Mesenchymal stem cell (in vitro differentiated cells and primary cell): Measurements from ENCODE around the gene TIMM13.
"Not testable (repeated sequence)": the region's sequence is repeated elsewhere in the genome, so short reads cannot be mapped to it uniquely, and the experiment has no call there.

ENCODE experiments used
- DNase-seq: peaks from one replicate; pipeline ENCODE4 v3.0.0-alpha.2; 2013
- H2AFZ ChIP-seq: one replicate; pipeline ENCODE4 v1.6.1; 2013; ENCODE audit warnings: low read depth, mild to moderate bottlenecking, control low read depth, inconsistent platforms, low read length, moderate library complexity
- H2AK5ac ChIP-seq: 2 replicates; pipeline ENCODE4 v1.6.1; 2013; ENCODE audit warnings: low read length, moderate library complexity, mild to moderate bottlenecking, inconsistent platforms; ENCODE audit not compliant: severe bottlenecking
- H2BK120ac ChIP-seq: one replicate; pipeline ENCODE4 v1.6.1; 2013; ENCODE audit warnings: low read depth, mild to moderate bottlenecking, inconsistent platforms, low read length, moderate library complexity
- H2BK12ac ChIP-seq, 2 experiments: one replicate each; pipeline ENCODE4 v1.6.1; 2013; ENCODE audit warnings: inconsistent platforms in 2 of 2, low read length in 2 of 2, mild to moderate bottlenecking in 2 of 2, moderate library complexity in 2 of 2, control low read depth in 1 of 2
- H2BK15ac ChIP-seq: one replicate; pipeline ENCODE4 v1.6.1; 2013; ENCODE audit warnings: mild to moderate bottlenecking, low read depth, inconsistent platforms; ENCODE audit not compliant: poor library complexity, severe bottlenecking
- H2BK5ac ChIP-seq: 2 replicates; pipeline ENCODE4 v1.6.1; 2013; ENCODE audit warnings: low read depth, mild to moderate bottlenecking, low read length, control low read depth, inconsistent platforms; ENCODE audit not compliant: poor library complexity, severe bottlenecking
- H3K14ac ChIP-seq, 2 experiments: one replicate each; pipeline ENCODE4 v1.6.1; 2013; ENCODE audit warnings: inconsistent platforms in 2 of 2, low read length in 2 of 2, control low read depth in 1 of 2, mild to moderate bottlenecking in 1 of 2, moderate library complexity in 1 of 2
- H3K18ac ChIP-seq, 2 experiments: one replicate each; pipeline ENCODE4 v1.6.1; 2013; ENCODE audit warnings: inconsistent platforms in 2 of 2, low read length in 2 of 2, control low read depth in 1 of 2, low read depth in 1 of 2, mild to moderate bottlenecking in 1 of 2
- H3K23ac ChIP-seq, 2 experiments: one replicate each; pipeline ENCODE4 v1.6.1; 2013; ENCODE audit warnings: inconsistent platforms in 2 of 2, low read length in 2 of 2, mild to moderate bottlenecking in 2 of 2, moderate library complexity in 2 of 2, control low read depth in 1 of 2
- H3K27ac ChIP-seq: 2 replicates; pipeline ENCODE4 v1.5.1; 2013; ENCODE audit warnings: mild to moderate bottlenecking, moderate library complexity, low read length, control low read depth, inconsistent platforms; ENCODE audit not compliant: poor library complexity, severe bottlenecking
- H3K27me3 ChIP-seq, 2 experiments: 2 replicates each; pipeline versions ENCODE4 v1.6.1 to v1.7.0; 2013; ENCODE audit warnings: low read length in 2 of 2, mild to moderate bottlenecking in 2 of 2, moderate library complexity in 2 of 2, control low read depth in 1 of 2, inconsistent platforms in 1 of 2; ENCODE audit not compliant: control insufficient read depth in 1 of 2, insufficient read depth in 1 of 2
- H3K36me3 ChIP-seq, 2 experiments: 2 replicates each; pipeline versions ENCODE4 v1.6.1 to v1.7.0; 2013; ENCODE audit warnings: low read length in 2 of 2, control low read depth in 1 of 2, inconsistent platforms in 1 of 2, low read depth in 1 of 2, mild to moderate bottlenecking in 1 of 2; ENCODE audit not compliant: insufficient read depth in 2 of 2, control insufficient read depth in 1 of 2
- H3K4ac ChIP-seq, 2 experiments: one replicate each; pipeline ENCODE4 v1.6.1; 2013; ENCODE audit warnings: inconsistent platforms in 2 of 2, low read length in 2 of 2, mild to moderate bottlenecking in 2 of 2, moderate library complexity in 2 of 2, control low read depth in 1 of 2, low read depth in 1 of 2
- H3K4me1 ChIP-seq: 2 replicates; pipeline ENCODE4 v1.6.1; 2013; ENCODE audit warnings: low read depth, low read length, control low read depth; ENCODE audit not compliant: control insufficient read depth, insufficient read depth
- H3K4me2 ChIP-seq: 2 replicates; pipeline ENCODE4 v1.6.1; 2013; ENCODE audit warnings: low read length, mild to moderate bottlenecking, inconsistent platforms; ENCODE audit not compliant: poor library complexity, severe bottlenecking
- H3K4me3 ChIP-seq, 2 experiments: 2 replicates each; pipeline versions ENCODE4 v1.5.1 to v1.7.0; 2013; ENCODE audit warnings: low read length in 2 of 2, mild to moderate bottlenecking in 2 of 2, control low read depth in 1 of 2, low read depth in 1 of 2; ENCODE audit not compliant: insufficient read depth in 1 of 2
- H3K79me1 ChIP-seq: replicated peaks from 2 replicates; pipeline ENCODE4 v1.6.1; 2013; ENCODE audit warnings: mild to moderate bottlenecking, control low read depth, low read length, inconsistent platforms; ENCODE audit not compliant: poor library complexity, severe bottlenecking
- H3K9ac ChIP-seq: 2 replicates; pipeline ENCODE4 v1.7.0; 2013; ENCODE audit warnings: mild to moderate bottlenecking, low read length, moderate library complexity
- H3K9me3 ChIP-seq: 2 replicates; pipeline ENCODE4 v1.7.0; 2013; ENCODE audit warnings: mild to moderate bottlenecking, low read length; ENCODE audit not compliant: control insufficient read depth
- H4K8ac ChIP-seq: one replicate; pipeline ENCODE4 v1.6.1; 2013; ENCODE audit warnings: inconsistent platforms, mild to moderate bottlenecking, low read length, moderate library complexity
- H4K91ac ChIP-seq: one replicate; pipeline ENCODE4 v1.6.1; 2013; ENCODE audit warnings: mild to moderate bottlenecking, low read length, inconsistent platforms
- WGBS: methylation state at CpG from one replicate; pipeline ENCODE4 v1.1.7; 2013; ENCODE audit warnings: mixed read lengths; 5-methylcytosine and 5-hydroxymethylcytosine counted together

Gene TIMM13

GRCh38 chr19:2462635-2463421, 35.4 kb upstream of the TIMM13 start:
- H3K23ac ChIP-seq = no peak overlapping the region
- H3K18ac ChIP-seq = peak overlapping the region in 1 of 2 experiments; percentile 54
- H3K9me3 ChIP-seq = no peaks in the 10 kb centered on the region
- peak overlapping the region; percentile 25 for H3K27ac ChIP-seq
- H2AFZ ChIP-seq = no peak overlapping the region
- H3K4ac ChIP-seq = no peak overlapping the region
- peak overlapping the region; percentile 82 for H3K9ac ChIP-seq
- H2BK15ac ChIP-seq = peak overlapping the region; percentile 80
- no peak overlapping the region for H3K14ac ChIP-seq
- H3K4me1 ChIP-seq = peaks cover 7% of the 10 kb centered on the region
- peak overlapping the region; percentile 90 for H3K4me2 ChIP-seq
- H3K36me3 ChIP-seq = no peaks in the 10 kb centered on the region
- H2BK5ac ChIP-seq = no peak overlapping the region
- H4K8ac ChIP-seq = no peak overlapping the region
- H2AK5ac ChIP-seq = no peak overlapping the region
- 5% methylated on average over 40 of the region's 46 CpGs for WGBS
- peaks cover 1% of the 10 kb centered on the region for H3K79me1 ChIP-seq
- no peaks in the 10 kb centered on the region for H3K27me3 ChIP-seq
- H4K91ac ChIP-seq = peak overlapping the region; percentile 3
- peak; percentile 98 for DNase-seq
- no peak overlapping the region for H2BK12ac ChIP-seq
- peak overlapping the region; percentile 79 for H2BK120ac ChIP-seq
- peak overlapping the region; percentile 51 to 86 for H3K4me3 ChIP-seq

- Histone ChIP-seq H3K18ac (peak overlapping the region; percentile 69 to 75), H2BK15ac (no peak overlapping the region), H3K4me3 (peak overlapping the region; percentile 64 to 86), H3K36me3 (no peaks in the 10 kb centered on the region), H3K14ac (peak overlapping the region in 1 of 2 experiments; percentile 44), H3K9ac (peak overlapping the region; percentile 82), H3K79me1 (peaks cover 1% of the 10 kb centered on the region), H3K27ac (no peak overlapping the region), H2AK5ac (no peak overlapping the region), H4K91ac (peak overlapping the region; percentile 41), H4K8ac (peak overlapping the region; percentile 81), H3K4ac (peak overlapping the region; percentile 73 to 83), H3K27me3 (no peaks in the 10 kb centered on the region), H2AFZ (peak overlapping the region; percentile 75), H3K4me1 (peaks cover 10% of the 10 kb centered on the region), H2BK5ac (no peak overlapping the region), H2BK12ac (peak overlapping the region in 1 of 2 experiments; percentile 29), H3K23ac (no peak overlapping the region), H3K9me3 (no peaks in the 10 kb centered on the region), H2BK120ac (peak overlapping the region; percentile 61), H3K4me2 (peak overlapping the region; percentile 90)
- peak; percentile 68 for DNase-seq
- WGBS = 8% methylated on average over 62 of the region's 62 CpGs
These were observed 34.6 kb upstream of the TIMM13 start for GRCh38 chr19:2461751-2462634.

GRCh38 chr19:2460245-2460644, 32.9 kb upstream of the TIMM13 start:
- H2BK120ac ChIP-seq = no peak overlapping the region

GRCh38 chr19:2458776-2459175, 31.4 kb upstream of the TIMM13 start:
- peaks cover 26% of the 10 kb centered on the region for H3K4me1 ChIP-seq
- not testable (repeated sequence) for H3K36me3 ChIP-seq, H2BK120ac ChIP-seq, H2AK5ac ChIP-seq, H3K4ac ChIP-seq, H3K27me3 ChIP-seq, H3K23ac ChIP-seq, H2BK12ac ChIP-seq, H3K18ac ChIP-seq, H3K9me3 ChIP-seq, H2BK5ac ChIP-seq, H3K4me2 ChIP-seq, H2AFZ ChIP-seq, H3K4me3 ChIP-seq, DNase-seq, H3K14ac ChIP-seq, H4K8ac ChIP-seq, H2BK15ac ChIP-seq, H3K79me1 ChIP-seq, H4K91ac ChIP-seq, H3K9ac ChIP-seq, H3K27ac ChIP-seq
- WGBS = 86% methylated on average over 10 of the region's 10 CpGs

More at GRCh38 chr19:2460245-2460644, 32.9 kb upstream of the TIMM13 start:
- Histone ChIP-seq H3K4ac (no peak overlapping the region), H3K18ac (no peak overlapping the region), H3K4me2 (no peak overlapping the region), H3K9ac (no peak overlapping the region), H4K91ac (no peak overlapping the region), H2BK12ac (no peak overlapping the region), H3K14ac (no peak overlapping the region), H3K27me3 (no peaks in the 10 kb centered on the region), H2BK15ac (no peak overlapping the region), H3K9me3 (no peaks in the 10 kb centered on the region), H3K23ac (no peak overlapping the region), H2BK5ac (no peak overlapping the region), H3K4me3 (no peak overlapping the region), H3K36me3 (no peaks in the 10 kb centered on the region), H2AK5ac (peak overlapping the region; percentile 62), H2AFZ (no peak overlapping the region), H4K8ac (no peak overlapping the region), H3K79me1 (peaks cover 1% of the 10 kb centered on the region), H3K27ac (no peak overlapping the region), H3K4me1 (peaks cover 17% of the 10 kb centered on the region)
- DNase-seq = no peak
- WGBS = 90% methylated on average over 1 of the region's 1 CpG
